Stimulated activated CD8-positive, alpha-beta memory T cell treated with anti-CD3 and anti-CD28 coated beads, Interleukin-15, amount 100 ng/mL, for 24 hours (primary cell): ENCODE measurements around the gene ZNF91.
"Not testable (repeated sequence)": the region's sequence is repeated elsewhere in the genome, so short reads cannot be mapped to it uniquely, and the experiment has no call there.

ENCODE experiments used
- DNase-seq: peaks from one replicate; pipeline ENCODE4 v3.0.0-alpha.2; 2020; ENCODE audit warnings: low read depth

The ZNF91 gene

DNA sequence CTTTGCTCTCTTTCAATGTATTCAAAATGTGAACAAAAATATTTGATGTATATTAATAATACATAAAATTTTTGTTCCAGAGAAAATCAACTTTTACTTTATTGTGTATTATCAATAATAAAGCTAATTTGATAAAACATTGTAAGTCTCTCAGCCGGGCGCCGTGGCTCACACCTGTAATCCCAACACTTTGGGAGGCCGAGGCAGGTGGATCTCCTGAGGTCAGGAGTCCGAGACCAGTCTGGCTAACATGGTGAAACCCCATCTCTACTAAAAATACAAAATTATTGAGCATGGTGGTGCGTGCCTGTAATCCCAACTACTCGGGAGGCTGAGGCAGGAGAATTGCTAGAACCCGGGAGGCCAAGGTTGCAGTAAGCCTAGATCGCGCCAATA lies 449 bp upstream of the ZNF91 start:
- DNase-seq = not testable (repeated sequence)

DNA sequence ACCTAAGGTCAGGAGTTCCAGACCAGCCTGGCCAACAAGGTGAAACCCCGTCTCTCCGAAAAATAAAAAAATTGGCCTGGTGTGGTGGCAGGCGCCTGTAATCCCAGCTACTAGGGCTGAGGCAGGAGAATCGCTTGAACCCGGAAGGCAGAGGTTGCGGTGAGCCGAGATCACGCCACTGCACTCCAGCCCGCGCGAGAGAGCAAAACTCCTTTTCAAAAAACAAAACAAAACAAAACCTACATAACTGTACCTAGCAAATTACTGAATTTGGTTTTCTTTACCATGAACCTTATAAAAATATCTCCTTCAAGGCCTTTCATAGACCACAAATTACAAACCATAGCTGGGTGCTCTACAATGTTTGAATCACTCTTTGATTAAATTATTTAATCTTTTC lies 760 bp downstream of the ZNF91 start:
- no peak for DNase-seq

DNA sequence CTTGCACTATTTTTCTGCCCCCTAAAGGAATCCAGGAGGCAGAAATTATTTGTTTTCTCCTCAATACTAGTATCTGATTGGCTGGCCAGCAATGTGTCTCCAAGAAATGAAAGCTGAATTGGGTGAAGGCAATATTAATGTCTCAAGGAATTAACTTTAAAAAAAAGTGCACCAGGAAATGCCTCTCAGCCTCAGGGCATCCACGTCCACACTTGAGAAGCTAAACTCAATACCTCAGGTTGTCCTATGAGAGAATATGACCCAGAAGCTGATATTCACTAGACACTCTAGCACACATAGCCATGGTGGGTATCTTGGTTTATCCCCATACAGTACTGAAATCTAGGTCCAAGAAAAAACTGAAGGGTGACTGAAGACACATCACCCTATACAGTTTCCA lies 2.1 kb downstream of the ZNF91 start:
- no peak for DNase-seq

DNA sequence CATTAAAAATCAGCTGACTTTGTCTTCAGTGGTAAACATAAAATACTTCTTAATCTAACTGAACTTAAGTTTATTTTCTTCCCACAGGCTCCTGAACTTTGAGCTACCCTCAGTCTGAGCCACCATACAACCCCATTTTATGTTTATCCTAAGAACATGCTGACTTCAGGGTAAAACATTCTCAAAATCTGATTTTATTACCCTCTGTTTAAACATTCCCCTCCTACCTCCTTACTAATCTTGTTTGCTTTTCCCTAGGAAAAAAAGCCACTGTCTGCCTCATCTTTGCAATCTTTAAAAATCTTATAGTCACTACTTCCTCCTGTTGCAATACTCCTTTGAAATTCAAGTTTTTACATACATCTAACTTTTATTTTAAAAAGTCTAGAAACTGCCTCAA lies 4.0 kb downstream of the ZNF91 start:
- no peak for DNase-seq

DNA sequence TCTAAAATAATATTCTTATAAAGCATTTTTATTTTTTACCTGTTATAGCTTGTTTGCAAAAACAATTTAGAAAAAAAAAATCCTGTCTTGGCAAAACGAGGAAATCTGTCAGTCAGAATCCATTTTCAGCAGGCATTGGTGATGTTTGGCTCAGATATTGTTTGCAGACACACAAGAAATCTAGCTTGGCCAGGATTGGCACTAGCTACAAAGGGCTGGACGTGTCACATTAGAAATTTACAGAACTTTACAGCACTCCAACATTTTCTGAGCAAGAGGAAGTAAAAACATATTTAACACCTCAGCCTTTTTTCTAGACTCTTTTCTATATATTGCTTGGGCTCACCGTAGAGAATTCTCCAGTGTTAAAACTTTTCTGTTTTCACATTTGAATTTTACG lies 9.9 kb downstream of the ZNF91 start:
- no peak for DNase-seq

DNA sequence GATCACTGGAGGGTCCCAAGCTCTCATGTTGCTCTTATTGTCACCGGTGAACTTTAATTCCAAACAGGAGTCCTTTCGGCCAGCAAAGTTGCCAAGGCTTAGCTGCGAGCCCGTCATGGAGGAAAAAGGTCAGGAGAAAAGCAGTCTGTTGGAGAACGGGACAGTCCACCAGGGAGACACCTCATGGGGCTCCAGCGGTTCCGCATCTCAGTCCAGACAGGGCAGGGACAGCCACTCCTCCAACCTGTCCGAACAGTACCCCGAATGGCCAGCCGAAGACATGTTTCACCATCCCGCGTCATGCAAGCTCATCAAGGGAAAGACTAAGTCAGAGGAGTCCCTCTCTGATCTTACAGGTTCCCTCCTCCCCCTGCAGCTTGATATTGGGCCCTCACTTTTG lies 10.4 kb downstream of the ZNF91 start:
- DNase-seq = no peak

DNA sequence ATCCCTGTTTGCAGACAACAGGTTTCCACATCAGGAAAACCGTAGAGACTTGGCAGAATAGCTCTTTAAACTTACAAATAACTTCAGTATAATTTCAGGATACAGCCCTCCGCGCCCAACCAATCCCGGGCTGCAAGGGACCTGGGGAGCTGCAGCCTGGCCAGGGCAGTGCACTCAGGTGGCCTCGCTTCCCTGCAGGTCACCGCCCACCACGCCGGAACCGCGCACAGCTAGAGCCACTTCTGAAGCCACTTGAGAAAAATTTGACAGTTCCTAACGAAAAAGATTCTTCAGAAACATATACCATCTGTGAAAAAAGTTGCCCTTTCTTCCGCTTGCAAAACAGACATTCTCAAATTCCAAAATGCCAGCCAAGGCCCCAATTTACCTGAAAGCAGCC lies 11.1 kb downstream of the ZNF91 start:
- no peak for DNase-seq

DNA sequence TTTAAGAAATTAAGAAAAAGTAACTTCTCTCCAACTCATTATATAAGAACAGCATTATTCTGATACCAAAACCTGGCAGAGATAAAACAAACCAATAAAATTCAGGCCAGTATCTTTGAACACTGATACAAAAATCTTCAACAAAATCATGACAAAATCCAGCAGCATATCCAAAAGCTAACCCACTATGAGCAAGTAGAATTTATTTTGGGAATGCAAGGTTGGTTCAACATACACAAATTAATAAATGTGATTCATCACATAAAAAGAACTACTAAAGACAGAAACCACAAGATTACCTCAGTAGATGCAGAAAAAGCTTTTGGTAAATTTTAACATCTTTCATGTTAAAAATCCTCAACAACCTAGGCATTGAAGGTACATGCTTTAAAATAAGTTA lies 12.3 kb downstream of the ZNF91 start:
- DNase-seq = no peak

DNA sequence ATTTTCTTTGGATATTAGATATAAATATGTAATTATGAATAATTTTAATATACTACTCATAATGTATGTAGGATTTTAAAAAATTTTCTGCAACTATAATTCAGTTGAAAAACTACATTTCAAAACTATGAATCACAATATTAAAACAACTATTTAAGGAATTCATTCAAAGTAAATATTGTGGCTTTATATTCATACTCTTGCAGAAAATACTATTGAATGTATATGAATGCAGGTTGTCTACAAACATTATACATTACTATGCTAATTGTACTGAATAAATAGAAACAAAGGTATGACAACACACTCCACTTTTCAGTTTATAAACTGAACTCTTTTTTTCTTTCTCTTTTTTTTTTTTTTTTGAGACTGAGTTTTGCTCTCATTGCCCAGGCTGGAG lies 14.2 kb downstream of the ZNF91 start:
- no peak for DNase-seq

DNA sequence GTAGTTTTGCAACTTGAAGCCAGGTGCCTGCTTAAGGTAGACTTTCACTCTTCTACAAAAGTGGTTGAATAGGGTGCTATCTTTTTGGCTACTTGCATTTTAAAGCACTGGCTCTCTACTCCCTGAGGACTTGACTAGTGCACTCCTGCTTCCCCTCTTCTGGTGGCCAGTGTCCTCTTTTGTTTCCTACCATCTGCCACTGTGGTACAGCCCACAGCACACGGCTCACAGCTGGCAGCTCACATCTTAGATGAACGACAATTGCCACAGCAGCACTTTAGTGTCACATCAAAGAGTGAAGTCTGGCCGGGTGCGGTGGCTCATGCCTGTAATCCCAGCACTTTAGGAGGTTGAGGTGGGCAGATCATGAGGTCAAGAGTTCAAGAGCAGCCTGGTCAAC lies 15.6 kb downstream of the ZNF91 start:
- not testable (repeated sequence) for DNase-seq

DNA sequence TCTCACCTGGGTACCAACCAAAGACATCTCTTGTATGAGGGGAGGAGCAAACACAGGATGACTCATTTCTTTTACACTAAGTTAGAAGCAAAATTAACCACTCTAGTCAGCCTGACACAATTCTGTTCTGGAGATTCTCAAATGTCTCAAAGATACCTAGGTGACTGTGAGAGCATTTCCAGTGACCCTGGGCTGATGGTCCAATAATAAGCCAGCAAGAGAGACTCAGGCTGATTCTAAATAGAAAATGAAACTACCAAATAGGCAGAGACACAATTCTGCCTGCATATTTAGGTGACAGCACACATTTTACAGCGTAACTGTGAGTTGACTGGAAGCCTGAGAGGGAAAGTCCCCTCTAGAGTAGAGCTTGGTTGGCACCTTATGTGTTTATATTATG lies 16.3 kb downstream of the ZNF91 start:
- DNase-seq = no peak

DNA sequence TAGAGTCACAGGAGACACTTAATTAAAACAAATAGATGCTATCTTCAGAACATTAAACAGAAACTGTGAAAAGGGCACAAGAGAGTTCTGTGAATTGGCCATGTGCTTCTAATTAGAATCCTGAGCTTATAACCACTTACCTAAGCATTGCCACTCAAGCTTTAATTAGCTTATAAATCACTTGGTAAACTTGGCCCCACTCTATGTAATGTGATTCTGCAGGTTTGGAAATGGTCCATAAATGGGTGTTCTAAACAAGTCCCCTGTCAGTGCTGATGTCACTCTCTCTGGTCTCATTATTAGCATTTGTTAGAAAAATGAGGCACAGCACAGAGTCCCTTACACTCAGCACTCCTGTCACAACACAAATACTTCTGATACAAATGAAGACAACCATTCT lies 18.0 kb downstream of the ZNF91 start:
- no peak for DNase-seq

DNA sequence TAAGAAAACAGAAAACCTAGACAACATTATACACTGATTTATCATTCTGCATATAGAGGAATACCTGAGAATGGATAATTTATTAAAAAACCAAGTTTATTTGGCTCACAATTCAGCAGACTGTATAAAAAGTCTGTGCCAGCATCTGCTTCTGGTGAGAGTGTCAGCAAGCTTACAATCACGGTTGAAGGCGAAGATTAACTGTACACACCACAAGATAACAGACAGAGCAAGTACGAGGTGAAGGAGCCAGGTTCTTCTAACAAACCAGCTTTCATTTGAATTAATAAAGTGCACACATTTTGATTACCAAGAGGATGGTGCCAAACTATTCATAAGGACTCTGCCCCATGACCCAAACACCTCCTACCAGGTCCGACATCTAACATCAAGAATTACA lies 28.8 kb downstream of the ZNF91 start:
- no peak for DNase-seq

DNA sequence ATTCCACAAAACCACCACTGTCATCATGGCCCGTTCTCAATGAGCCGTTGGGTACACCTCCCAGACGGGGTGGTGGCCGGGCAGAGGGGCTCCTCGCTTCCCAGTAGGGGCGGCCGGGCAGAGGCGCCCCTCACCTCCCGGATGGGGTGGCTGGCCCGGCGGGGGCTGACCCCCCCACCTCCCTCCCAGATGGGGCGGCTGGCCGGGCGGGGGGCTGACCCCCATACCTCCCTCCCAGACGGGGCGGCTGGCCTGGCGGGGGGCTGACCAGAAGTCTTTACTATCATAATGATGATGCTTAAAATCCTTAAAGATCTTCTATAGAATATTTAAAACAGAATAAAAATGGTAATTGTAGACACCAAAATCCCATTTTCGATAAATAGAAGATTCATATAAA lies 29.2 kb downstream of the ZNF91 start:
- not testable (repeated sequence) for DNase-seq

DNA sequence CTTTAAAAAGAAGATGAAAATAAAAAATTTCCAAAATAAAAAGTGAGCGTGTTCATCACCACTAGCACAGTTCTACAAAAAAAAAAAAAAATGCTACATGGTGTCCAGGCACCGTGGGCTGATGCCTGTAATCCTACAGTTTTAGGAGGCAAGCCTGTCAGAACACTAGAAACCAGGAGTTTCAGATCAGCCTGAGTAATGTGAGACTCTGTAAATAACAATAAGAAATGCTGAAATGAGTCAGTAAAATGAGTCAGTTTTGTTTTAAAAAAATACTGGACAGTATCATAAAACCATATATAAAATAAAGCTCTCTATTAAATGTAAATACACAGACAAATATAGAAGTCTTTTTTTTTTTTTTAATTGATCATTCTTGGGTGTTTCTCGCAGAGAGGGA lies 30.0 kb downstream of the ZNF91 start:
- DNase-seq = no peak

DNA sequence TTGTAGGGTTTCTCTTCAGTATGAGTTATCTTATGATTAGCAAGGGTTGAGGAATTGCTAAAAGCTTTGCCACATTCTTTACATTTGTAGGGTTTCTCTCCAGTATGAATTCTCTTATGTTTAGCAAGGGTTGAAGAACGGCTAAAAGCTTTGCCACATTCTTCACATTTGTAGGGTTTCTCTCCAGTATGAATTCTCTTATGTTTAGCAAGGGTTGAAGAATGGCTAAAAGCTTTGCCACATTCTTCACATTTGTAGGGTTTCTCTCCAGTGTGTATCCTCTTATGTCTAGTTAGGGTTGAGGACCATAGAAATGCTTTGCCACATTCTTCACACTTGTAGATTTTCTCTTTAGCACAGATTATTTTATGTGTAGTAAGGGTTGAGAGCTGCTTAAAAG lies 33.4 kb downstream of the ZNF91 start:
- not testable (repeated sequence) for DNase-seq

DNA sequence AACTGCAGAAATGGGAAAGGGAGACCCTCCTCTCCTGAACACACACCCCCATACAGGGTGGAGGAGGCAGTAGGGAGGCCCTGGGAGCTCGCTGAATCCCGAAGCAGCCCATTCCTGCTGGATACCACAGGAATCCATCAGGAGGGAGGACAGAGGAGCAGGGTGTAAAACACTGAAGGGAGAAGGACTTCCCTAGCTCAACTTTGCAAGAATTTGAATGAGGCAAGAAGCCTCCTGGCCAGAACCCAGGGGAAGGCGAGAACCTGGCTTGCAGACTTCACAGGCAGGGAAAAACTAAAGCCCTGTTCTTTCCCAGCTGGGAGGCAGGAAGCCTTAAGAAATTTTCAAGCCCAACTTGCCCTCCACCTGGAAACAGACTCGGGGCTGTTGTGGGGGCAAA lies 43.5 kb downstream of the ZNF91 start:
- DNase-seq = no peak

DNA sequence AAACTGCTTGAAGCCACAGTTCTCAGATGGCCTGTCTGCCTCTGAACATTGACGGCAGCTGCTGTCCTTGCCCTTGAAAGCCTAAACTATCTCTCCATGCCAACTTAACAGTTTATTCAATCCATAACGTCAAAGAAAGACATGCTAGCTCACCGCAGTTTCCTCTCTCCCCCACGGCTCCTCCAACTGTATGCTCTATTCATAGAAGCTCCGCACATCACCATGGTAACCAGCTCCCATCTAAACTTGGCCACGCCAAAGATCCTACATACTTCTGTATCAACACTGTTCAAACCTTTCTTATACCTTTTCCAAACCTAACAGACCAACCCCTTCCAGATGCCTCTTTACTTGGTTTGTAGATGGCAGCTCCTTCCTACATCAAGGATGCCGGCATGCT lies 48.6 kb downstream of the ZNF91 start:
- no peak for DNase-seq

DNA sequence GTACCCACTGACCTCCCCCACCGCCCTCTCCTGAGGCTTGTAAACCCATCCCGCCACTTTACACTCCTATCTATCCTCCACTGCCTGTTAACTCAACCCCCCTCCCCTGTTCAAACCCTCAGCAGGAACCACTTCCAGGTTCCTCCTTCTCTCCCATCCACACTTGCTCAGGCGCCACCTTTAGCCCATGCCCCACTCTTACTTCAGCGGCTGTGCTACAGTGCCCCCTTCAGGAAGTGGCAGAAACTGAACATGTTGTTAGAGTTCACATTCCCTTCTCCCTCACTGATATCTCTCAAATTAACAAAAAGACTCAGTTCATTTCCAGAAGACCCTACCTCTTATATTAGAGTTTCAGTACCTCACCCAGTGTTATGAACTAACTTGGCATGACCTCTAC lies 49.4 kb downstream of the ZNF91 start:
- DNase-seq = no peak

DNA sequence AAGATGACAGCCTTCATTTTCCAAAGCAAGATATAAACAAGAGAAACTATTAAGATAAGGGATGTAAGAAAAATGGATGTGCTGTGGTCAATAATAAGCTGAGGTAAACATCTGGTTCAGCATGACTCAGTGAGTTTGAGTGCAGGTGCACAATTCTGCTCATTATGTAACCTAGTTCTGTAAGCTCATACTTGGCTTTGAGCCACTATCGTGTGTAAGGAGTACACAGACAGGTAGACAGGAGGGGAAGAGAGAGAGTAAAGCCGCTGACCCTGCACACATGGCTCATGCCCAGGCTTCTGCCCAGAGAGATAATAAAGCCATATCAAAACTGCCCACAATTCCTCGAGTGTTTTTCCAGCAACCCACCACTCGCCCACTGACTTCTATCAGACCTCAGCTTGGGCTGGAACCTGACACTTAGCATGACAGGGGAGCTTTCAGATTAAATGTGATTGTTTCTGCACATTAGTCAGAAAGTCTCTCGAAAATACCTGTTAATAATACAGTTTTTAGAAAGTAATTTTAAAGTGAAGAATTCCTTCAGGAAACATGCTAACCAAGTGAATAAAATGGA lies 51.7 kb downstream of the ZNF91 start:
- DNase-seq = no peak

DNA sequence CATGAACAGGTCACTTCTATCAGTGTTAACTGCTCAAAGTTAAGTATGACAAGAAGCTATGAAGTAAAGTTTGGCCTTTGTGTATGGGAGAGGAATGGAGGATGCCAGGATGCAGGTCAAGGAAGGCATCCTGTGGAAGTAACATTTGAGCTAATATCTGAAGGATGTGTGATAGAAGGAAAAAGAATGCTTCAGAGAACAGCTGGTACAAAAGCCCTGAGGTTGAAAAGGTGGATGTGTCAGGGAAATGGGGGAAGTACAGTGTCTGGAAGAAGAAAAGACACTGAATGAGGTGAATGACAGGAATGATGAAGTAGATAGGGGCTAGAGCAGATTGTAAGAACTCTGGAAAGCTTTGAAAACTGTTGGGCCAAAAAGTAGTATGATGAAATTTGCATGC lies 67.1 kb downstream of the ZNF91 start:
- no peak for DNase-seq

DNA sequence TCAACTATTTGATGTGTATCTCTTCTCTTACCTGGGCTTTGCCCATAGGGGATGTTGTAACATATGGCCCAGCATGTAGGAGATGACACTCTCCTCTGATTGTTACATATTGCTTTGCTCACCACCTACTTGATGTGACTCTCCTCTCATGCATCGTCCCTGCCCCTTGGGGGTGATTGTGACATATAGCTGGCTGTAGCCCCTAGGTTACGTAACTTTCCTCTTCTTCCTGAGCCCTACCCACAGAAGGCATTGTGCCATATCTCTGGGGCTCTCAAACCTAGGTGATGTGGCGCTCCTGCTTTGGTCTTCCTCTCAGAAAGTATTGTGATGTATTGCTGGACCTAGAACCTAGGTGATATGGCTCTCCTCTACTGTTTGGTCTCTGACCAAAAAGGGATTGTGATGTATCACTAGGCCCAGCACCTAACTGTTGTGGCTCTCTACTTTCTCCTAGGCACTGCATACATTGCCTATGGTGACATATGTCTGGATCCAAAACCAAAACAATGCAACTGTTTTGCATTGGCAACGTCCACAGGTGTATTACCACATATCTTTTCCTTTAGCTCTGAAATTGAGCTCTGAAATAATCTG lies 73.2 kb downstream of the ZNF91 start:
- DNase-seq = no peak

DNA sequence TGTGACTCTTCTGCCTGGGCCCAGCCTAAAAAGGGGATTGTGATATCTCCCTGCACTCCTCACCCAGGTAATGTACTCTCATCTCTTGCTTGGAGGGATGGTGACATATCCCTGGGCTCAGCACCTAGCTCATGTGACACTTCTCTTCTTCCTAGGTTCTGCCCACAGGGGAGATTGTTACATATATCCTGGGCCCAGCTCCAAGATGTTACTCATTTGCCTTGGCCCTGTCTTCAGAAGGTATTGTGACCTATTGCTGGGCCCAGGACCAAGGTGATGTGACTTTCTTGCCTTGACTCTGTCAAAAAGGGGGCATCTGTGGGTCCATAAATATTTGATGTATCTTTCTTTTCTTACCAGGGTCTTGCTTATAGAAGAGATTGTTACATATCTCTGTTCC lies 73.9 kb downstream of the ZNF91 start:
- DNase-seq = not testable (repeated sequence)

DNA sequence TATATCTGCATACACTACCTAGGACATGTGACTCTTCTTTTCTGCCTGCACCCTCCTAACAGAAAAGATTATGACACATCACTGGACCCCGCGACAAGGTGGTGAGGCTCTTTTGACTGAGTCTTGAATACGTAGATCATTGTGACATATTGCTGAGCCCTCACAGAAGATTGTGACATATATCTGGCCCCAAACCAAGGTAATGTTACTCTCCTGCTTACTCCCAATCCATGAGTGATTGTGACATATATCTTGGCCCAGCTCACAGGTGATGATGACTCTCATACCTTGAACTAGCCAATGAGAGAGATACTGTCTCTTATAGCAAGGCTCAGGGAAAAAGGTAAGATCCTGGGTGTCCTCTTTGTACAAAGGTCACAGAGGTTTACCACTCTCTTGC lies 75.7 kb downstream of the ZNF91 start:
- DNase-seq = not testable (repeated sequence)

DNA sequence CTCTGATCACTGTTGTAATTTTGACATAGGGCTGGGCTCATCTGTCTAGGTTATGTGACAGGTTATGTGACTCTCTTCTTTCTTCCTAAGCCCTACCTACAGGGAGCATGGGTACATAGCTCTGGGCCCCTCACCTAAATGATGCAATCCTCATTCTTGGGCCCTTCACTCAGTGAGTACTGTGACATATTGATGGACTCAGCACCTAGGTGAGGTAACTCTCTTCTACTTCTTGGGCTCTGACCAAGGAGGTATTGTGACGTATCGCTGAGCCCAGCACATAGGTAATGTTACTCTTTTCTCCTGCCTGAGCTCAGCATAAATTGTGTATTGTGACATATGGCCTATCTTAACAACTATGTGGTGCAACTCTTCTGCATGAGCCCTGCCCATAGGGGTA lies 76.3 kb downstream of the ZNF91 start:
- not testable (repeated sequence) for DNase-seq
